ENCODE results near the gene FHOD3. TPM values are rescaled to one million over a fixed set of nuclear protein-coding genes. Genes with fewer than 3 reads are reported as not detected.

Gene FHOD3
- total and polyA plus RNA-seq, 2 of the 4 experiments (the other 2 are of a cell fraction): 14.6 to 16.0 TPM

DNA sequence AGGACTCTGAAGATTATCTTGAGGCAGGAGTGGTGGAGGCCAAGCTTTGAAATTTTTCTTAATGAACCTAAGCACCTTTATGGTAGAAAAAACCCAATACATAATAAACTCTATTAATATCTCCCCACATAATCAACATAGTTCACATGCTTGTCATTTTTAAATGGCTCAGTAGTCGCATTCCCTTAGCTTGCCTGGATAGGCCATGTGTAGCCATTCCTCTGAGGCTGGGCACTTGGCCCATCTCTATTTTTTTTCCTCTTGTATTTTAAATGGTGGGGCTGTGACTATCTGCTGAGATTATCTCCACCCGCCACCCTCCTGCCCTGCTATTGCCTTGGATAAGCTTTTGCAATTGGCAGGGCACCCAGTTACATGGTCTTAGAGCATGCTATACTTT, 143.1 kb downstream of the FHOD3 start:
- Histone ChIP-seq H3K4me2 (ENCODE audit: low read depth, low read length) (no peak overlapping the region), H3K79me1 (ENCODE audit: low read depth in 1 of 2, low read length in 2 of 2) (peaks cover 0 to 5% of the 10 kb centered on the region in 2 experiments; a peak in 3 of 4 replicates), H3K9me1 (ENCODE audit: insufficient read depth, low read length) (peaks cover 8% of the 10 kb centered on the region; the same call in 1 of the 2 replicates), H4K91ac (ENCODE audit: insufficient read depth, low read depth, low read length) (no peak overlapping the region; the same call in 1 of the 2 replicates), H3K9ac (ENCODE audit: low read depth, low read length) (no peak overlapping the region), H4K20me1 (ENCODE audit: insufficient read depth, low read length) (peaks cover 2% of the 10 kb centered on the region; the same call in 1 of the 2 replicates), H4K8ac (ENCODE audit: low read depth in 2 of 2, low read length in 2 of 2) (no peak overlapping the region), H3K4me3 (ENCODE audit: insufficient read depth, low read depth, low read length) (no peak overlapping the region), H3K18ac (ENCODE audit: low read depth, low read length) (no peak overlapping the region), H3K14ac (replicated peaks; ENCODE audit: low read depth, low read length) (no peak overlapping the region), H2AK5ac (ENCODE audit: low read depth, low read length) (no peak overlapping the region), H2BK15ac (ENCODE audit: low read depth, low read length) (no peak overlapping the region), H3K36me3 (ENCODE audit: control insufficient read depth, insufficient read depth, low read length) (no peaks in the 10 kb centered on the region), H4K5ac (ENCODE audit: low read depth, low read length) (no peak overlapping the region), H3K9me3 (ENCODE audit: control insufficient read depth, insufficient read depth, low read length) (no peaks in the 10 kb centered on the region), H3K56ac (ENCODE audit: extremely low read depth, insufficient read depth, low read length) (no peak overlapping the region), H2BK120ac (ENCODE audit: low read depth, low read length) (0 out of 2 replicates have a peak overlapping the region, but pooled peaks have one; percentile 30), H3K27ac (ENCODE audit: insufficient read depth, low read length) (no peak overlapping the region), H2AFZ (replicated peaks; ENCODE audit: low read length, poor library complexity) (no peak overlapping the region), H2BK5ac (ENCODE audit: low read depth, low read length, poor library complexity, severe bottlenecking) (no peak overlapping the region), H3K4me1 (ENCODE audit: control insufficient read depth, insufficient read depth, low read length) (peaks cover 17% of the 10 kb centered on the region), H3K4ac (ENCODE audit: low read depth, low read length) (peak overlapping the region; percentile 73), H3K27me3 (ENCODE audit: control insufficient read depth, insufficient read depth, low read length) (no peaks in the 10 kb centered on the region), H2BK20ac (ENCODE audit: low read depth, low read length) (no peak overlapping the region), H2AK9ac (replicated peaks; ENCODE audit: low read depth, low read length, poor library complexity) (peak overlapping the region; percentile 6), H3K23ac (ENCODE audit: low read depth, low read length) (no peak overlapping the region)
- BruUV-seq (replicated peaks): no TSS peak
- ATAC-seq (ENCODE audit: low read depth): peak; percentile 62
- CTCF ChIA-PET: interaction anchor here (1.6 kb wide), 1 partner anchor 10 kb away, joined by 5 read pairs; no protein-coding TSS in a partner anchor
- TF ChIP-seq MXI1 (IDR thresholded peaks at IDR 0.05; ENCODE audit: borderline replicate concordance, low read depth, low read length) (no peak), MAFK (IDR thresholded peaks at IDR 0.05; ENCODE audit: low read depth, low read length) (no peak), CEBPB (IDR thresholded peaks at IDR 0.05; ENCODE audit: low read depth, low read length) (no peak), RAD21 (IDR thresholded peaks at IDR 0.05; ENCODE audit: low read length) (no peak), SMC3 (IDR thresholded peaks at IDR 0.05; ENCODE audit: low read depth, low read length) (no peak), FOS (IDR thresholded peaks at IDR 0.05; ENCODE audit: low read depth, low read length) (no peak), RFX5 (IDR thresholded peaks at IDR 0.05; ENCODE audit: low read depth, low read length) (no peak), BHLHE40 (IDR thresholded peaks at IDR 0.05; ENCODE audit: low read depth, low read length) (no peak)
- TF ChIP-seq, protein P1, sequence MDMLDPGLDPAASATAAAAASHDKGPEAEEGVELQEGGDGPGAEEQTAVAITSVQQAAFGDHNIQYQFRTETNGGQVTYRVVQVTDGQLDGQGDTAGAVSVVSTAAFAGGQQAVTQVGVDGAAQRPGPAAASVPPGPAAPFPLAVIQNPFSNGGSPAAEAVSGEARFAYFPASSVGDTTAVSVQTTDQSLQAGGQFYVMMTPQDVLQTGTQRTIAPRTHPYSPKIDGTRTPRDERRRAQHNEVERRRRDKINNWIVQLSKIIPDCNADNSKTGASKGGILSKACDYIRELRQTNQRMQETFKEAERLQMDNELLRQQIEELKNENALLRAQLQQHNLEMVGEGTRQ (IDR thresholded peaks at IDR 0.05; ENCODE audit: low read depth, low read length): no peak
- TF ChIP-seq, protein P2, sequence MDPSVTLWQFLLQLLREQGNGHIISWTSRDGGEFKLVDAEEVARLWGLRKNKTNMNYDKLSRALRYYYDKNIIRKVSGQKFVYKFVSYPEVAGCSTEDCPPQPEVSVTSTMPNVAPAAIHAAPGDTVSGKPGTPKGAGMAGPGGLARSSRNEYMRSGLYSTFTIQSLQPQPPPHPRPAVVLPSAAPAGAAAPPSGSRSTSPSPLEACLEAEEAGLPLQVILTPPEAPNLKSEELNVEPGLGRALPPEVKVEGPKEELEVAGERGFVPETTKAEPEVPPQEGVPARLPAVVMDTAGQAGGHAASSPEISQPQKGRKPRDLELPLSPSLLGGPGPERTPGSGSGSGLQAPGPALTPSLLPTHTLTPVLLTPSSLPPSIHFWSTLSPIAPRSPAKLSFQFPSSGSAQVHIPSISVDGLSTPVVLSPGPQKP (IDR thresholded peaks at IDR 0.05; ENCODE audit: borderline replicate concordance, low read depth, low read length): no peak
- no CpG with 5 or more reads among the region's 2 CpGs for WGBS, 2 experiments (ENCODE audit: extremely low coverage in 2 of 2, insufficient read length in 1 of 2)
- POLR2A ChIA-PET (ENCODE audit: unreplicated experiment): no interaction called here
- DNase-seq: peak; percentile 52
- in situ Hi-C loops (cut with MboI; ENCODE audit: low sequenced_read_pairs): no loop called here
- intact Hi-C loops (cut with micrococcal nuclease): no loop called here
- dilution Hi-C loops (cut with HindIII; ENCODE audit: low sequenced_read_pairs, unreplicated experiment): no loop called here

Data from IMR-90 (cell line).